ENCODE measurements around the gene N4BP2.

Gene N4BP2

DNA sequence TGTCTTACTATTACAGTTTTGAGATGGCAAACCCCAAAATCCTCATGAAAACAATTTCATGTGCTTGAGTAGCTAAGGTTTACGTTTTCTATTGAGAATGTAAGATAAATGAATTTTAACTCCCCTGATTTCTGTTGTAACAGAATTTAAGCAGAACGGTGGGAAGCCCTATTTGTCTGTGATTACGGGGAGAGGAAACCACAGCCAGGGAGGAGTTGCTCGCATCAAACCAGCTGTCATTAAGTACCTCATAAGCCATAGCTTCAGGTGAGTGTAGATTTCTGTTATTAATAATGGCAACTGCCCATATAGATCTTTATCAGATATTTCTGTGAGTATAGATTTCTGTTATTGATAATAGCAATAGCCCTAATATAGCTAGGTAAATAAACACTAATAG lies 96.0 kb downstream of the N4BP2 start:
- DNase-seq (ENCODE audit: low read depth), result no peak

DNA sequence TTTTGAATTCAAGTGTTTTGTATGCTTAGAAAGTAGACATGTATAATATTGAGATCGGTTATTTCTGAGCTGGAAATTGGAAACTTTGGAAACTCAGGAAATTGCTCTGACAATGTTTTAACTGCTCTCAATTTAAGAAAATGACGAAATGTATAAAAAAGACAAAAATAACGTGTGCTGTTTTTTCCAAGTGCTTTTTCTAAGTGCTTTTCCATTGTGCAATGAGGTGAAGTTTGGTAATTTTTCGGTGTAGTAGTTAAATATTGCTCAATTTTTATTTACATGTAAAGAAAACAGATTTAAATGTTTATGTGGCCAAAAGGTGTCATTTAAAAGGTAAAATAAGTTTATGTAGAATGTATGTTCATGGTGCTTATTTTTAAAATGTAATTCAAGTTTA lies 100.8 kb downstream of the N4BP2 start:
- DNase-seq (ENCODE audit: low read depth), result no peak

DNA sequence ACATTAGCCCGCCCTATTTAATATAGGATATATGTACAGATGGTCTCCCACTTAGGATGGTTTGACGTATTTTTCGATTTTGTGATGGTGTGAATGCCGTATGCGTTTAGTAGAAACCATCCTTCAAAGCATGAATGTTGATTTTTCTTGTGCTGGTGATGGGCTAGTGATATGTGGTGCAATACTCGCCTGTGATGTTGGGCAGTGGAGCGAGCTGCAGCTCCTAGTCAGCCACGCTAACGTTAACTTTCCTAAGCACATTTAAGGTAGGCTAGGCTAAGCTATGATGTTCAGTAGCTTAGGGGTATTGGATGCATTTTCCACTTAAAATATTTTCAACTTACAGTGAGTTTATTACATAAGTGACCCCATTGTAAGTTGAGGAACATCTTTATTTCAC lies 103.6 kb downstream of the N4BP2 start:
- no peak for DNase-seq (ENCODE audit: low read depth)

DNA sequence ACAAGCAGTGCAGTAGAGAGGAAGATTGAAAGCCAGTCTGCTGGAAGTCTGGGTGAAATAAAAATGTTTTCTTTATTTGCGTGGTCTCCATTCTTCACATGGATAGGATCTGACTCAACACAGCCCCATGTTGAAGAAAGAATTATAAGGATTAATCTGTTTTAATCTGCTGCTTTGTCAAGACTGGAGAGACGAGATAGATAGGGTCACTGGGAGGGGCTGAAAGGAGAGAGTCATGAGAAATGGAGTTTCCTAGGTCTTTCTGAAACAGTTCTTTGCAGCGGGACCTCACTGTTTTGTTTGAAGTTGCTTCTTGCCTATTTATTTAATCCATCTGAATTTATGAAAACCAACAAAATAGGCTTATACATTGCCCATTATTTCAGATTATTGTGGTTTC lies 107.8 kb downstream of the N4BP2 start:
- no peak for DNase-seq (ENCODE audit: low read depth)

DNA sequence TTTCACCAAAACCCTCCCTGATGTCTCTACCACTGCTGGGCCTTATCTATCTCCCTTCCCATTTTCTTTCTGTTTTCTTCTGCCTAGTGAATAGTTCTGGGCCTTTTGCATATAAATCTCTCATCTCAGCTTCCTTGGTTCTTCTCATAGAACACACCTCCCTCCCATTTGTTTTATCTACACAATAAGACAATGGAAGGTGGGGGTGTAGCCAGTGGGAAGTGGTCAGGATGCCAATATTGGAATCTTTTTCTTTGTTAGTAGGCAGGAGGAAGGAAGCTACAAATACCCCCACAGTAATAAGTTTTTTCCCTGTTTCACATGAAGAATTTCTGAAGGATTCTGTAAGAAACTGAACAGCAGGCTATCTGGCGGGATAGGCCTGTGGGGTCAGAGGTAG lies 109.3 kb downstream of the N4BP2 start:
- DNase-seq (ENCODE audit: low read depth), result no peak

DNA sequence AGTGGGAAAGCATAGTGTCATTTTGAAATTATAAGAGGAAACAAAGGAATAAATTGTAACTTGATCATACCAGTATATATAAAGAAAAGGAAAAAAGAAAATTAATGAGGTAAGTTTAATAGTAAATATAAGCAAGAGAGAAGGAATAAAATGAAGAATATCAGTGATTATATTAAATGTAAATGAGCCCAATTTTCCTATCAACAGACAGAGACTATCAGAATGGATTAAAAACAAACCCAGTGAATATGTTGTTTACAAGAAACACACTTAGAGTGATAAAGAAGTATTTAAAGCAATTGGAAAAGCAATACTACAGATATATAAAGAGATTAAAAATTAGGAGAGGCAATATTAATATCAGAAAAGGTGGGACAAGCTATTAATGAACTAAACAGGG lies 111.4 kb downstream of the N4BP2 start:
- DNase-seq (ENCODE audit: low read depth), result no peak

DNA sequence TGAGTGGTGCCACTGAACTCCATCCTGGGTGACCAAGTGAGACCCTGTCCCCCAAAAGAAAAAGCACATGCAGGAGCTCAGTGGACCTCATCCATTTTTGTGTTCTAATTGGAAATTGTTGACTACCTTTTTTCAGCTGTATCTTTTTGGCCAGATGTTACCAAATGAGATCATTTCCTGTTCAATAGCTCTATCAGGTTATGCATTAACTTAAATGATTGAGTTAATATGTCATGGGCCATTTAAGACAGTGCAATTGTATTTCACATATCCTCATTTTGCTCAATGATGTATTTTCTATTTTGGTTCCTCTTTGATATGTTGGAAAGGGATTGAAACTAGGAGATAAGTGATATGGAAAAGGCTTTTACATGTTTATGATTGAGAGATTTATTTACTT lies 113.9 kb downstream of the N4BP2 start:
- DNase-seq (ENCODE audit: low read depth), result no peak

DNA sequence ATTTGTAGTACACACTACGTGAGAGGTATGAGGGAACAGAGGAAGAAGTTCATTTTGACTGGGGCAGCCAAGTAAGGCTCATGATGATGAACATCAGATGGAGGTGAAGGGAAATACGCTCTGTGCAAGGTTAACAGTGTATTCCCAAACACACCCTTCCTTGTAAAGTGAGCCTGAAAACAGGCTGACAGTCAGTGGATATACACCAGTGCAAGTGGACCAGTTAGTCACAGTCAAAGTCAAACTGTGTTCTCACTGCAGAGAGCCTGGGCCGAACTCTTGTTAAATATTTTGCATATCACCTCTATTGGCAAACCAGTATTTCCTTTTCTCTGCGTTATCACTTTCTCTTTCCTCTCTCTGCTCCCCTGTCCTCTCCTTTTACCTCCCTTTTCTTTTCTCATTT lies 116.8 kb downstream of the N4BP2 start:
- DNase-seq (ENCODE audit: low read depth), result no peak

DNA sequence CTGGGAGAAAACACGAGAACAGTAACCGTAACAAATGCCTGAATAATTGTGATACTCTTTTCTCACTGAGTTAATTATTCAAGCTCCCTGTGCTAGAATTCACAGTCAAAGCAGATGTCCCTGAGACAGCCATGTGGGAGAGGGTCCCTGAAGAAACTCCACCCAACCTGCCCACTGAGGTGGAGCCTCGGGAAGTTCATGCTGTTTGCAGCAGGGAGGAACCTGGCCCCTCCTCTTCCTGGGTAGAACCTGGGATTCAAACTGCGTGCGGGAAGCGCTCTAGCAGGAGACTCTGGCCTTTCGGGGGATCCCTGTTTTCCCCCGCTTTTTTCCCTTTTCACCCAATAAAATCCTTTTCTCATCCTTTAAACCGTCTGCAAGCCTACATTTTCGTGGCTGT lies 120.0 kb downstream of the N4BP2 start:
- no peak for DNase-seq (ENCODE audit: low read depth)

DNA sequence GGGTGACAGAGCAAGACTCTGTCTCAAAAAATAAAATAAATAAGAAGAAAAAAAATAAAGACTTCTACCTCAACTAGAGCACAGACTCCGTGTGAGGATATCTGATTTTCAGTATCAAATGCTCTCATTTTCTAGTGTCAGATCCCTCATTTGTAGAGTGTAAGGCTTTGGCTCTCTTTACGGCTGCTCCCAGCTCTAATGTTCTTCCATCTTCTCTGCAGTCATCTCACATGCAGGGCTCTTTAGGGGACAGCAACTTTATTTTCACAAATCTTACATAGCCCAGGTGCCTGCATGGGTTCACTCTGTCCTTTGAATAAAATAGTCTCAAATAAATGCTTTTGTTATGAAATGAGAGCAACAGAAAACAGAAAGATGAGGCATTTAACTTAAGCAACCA lies 120.9 kb downstream of the N4BP2 start:
- DNase-seq (ENCODE audit: low read depth), result no peak

DNA sequence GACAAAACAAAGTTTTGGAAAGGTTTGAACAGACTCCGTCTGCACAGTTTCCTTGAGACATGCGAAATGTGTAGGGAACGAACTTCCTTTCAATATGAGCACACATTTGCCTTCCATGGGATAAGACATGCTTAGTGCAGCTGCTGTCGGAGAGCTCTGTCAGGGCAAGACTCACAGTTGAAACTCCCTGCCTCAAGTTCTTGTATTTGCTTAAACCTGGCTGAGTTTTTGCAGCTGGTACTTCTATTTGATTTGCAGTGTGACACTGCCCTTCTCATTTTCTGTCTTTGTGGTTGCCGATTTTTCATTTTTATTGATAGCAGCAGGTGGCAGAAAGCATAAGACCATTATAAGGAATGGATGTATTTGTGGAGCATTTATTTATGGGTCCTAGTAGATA lies 122.0 kb downstream of the N4BP2 start:
- DNase-seq (ENCODE audit: low read depth), result no peak

DNA sequence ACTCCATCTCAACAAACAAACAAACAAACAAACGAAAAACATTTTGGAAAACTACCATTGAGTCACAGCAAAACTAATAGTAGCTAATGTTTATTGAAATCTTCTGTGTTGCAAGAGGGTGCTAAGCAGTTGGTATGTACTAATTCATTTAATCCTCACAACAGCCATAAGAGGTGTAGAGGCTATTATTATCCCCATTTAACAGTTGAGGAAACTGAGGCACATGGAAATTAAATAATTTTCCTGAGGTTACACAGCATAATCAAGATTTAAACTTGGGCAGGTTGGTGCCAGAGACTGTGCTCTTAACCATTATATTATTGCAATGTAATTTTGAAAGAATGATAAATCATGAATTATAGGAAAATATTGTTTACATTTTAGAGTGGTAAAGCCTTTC lies 122.7 kb downstream of the N4BP2 start:
- no peak for DNase-seq (ENCODE audit: low read depth)

DNA sequence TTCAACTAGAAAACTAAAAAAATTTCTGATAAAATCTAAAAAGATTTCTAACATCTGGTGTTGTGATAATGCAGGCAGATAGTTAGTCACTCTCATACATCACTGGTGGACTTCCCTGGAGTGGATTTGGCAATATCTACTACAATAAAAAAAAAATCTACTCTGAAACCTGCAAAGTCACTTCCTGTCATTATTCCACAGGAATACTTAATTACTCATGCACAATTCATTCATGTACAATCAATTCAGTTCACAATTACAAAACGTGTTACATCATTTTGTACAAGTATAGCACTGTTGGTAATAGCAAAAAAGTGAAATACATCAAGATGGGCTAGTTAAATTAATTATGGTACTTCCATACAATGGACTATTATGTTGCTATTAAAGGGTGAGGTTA lies 123.7 kb downstream of the N4BP2 start:
- peak; percentile 82 for DNase-seq (ENCODE audit: low read depth)

DNA sequence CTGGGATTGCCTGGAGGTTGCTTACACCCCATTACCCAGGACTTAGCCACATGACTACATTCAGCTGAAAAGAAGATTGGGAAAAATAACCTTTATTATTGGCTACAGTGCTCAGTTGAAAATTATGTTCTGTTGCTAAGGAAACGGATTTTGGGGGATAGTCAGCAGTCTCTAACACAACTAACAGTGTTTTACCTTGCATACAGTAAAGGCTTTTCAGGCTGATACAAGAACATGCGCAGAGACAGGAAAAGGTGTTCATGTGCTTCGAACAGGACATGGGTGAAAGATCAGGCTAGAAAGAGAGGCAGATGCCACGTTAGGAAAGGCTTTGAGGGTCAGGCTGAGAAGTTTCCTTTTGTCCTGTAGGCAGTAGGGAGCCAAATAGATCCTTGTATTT lies 125.4 kb downstream of the N4BP2 start:
- DNase-seq (ENCODE audit: low read depth), result no peak

DNA sequence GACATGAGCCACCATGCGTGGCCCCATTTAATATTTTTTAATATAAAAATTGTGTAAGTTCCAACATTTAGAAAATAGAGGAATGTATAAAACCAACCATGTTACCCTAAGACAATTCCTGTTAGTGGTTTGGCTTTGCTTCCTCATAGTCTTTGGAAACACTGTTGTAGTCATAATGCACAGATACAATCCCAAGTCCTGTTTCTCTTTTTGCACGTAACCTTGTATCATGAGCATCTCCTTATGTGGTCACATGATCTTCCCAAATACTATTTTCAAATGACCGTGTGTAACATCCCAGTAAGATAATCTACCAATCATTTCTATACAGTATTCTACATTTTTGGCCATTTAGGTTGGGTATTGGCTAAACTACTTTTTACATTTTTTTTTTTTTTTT lies 126.3 kb downstream of the N4BP2 start:
- DNase-seq (ENCODE audit: low read depth), result no peak

DNA sequence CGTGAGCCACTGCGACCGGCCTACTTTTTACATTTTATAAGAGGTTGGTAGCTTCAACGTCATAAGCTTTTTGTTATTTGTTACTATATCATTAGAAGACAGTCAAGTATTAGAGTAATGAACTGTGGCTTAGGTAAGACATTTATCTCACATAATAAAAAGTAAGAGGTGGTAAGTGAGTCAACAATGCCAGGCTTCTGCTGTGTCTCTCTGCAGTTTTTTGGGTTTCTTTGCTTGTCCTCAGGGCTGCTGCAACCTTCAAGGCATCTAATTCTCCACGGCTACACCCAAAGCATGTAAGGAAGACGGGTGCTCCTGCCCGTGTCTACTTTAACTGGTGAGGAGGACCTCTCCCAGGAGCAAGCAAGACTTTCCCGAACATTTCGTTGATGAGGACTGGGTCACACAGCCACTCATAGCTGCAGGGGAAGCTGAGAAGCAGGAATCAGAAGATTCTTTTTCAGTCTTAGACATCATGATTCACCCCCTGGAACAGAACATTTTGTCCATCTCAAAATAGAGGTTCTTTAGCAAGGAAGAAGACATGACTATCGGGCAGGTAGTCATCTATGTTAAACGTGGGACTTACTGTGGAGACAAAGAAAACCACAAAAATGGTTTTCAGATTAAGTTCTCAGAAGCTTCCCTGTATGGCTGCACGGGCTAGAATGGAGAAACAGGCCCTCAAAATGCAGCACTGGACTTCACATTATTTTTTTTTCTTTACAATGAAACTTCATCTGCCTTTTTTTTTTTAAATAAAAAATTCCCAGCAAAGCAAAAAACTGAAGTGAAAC lies 127.2 kb downstream of the N4BP2 start:
- DNase-seq (ENCODE audit: low read depth), result no peak

DNA sequence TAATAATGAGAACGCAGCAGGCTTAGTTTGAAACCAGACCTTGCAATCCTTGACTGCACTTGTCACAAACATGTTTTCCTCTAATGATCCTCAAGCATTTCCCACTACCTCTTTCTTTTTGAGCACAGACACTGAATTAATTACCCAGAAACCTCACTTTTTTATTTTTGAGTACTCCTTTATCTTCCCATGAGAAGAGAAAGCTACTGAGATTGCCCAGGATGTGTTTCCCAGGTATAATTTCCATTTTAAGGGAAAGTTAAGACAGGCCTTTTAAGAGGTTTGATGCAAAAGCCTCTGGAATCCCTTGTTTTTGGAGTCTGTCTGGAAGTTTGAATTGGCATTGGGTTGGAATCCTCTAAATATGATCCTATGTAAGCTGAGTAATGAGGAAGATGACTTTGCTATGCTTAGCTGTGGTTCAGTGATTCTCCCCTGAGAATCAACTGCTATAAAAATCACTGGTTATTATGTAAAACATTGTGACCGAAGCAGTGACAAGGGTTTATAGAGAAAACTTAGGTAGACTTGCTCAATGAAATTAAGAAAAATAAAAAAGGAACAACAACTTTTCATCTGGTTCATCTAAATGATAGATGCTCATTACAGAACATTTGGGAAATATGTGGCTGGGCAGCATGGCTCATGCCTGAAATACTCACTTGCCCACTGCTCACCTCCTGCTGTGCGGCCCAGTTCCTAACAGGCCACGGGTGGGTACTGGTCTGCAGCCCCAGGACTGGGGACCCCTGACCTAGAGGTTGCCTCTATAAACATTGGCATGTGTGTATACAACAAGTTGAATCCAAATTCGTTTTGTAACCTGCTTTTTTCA lies 129.4 kb downstream of the N4BP2 start:
- peak; percentile 22 for DNase-seq (ENCODE audit: low read depth)

DNA sequence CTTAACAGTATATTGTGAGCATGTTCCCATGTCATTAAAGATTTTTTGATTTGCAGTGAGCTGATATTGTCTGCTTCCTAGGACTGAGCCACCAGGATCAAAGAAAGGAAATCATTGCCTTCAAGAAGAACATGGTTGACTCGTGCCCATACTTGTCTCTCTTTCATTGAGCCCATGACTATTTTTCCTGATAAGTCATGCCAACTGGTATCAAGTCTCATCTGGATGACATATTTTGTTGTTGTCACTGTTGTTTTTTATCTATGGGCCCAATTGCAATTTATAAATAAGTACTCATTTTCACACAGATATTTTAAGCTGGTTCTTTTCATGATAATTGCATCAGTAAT lies 130.0 kb downstream of the N4BP2 start:
- DNase-seq (ENCODE audit: low read depth), result no peak

DNA sequence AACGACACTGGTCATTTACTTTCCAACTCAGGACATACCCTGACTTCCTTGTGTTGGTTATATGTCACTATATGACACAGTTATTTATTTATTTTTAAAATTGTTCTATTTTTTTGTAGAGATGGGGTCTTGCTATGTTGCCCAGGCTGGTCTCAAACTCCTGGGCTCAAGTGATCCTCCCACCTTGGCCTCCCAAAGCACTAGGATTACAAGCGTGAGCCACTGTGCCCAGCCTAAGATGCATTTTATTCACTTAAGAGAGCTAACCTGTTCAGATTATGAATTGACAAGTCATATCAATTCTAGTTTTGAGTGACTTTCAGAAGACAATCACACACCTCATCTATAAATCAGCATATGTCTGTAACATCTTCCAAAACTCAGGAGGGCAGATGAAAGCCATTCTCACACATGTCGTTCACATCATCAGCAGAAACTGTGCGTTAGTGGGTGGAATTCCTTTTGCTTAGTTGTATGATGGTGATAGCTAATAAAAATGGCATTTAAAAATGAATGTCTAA lies 130.8 kb downstream of the N4BP2 start:
- DNase-seq (ENCODE audit: low read depth), result no peak

DNA sequence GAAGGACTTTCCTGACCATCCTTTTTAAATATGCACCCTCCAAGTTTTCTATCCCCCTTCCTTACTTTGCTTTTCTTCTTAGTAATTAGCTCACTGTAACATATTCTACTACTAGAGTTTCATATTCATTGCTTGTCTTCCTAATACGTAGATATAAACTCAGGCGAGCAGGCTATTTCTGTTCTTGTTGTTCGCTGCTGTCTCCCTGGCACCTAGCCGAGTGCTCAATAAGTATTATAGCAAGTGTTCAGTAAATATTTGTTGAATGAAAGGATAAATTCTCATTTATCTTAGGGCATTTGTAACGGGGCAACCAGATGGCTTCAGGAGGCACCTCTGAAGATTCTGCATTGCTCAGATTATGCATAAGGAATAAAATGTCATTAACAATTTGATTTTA lies 133.4 kb downstream of the N4BP2 start:
- DNase-seq (ENCODE audit: low read depth), result no peak

DNA sequence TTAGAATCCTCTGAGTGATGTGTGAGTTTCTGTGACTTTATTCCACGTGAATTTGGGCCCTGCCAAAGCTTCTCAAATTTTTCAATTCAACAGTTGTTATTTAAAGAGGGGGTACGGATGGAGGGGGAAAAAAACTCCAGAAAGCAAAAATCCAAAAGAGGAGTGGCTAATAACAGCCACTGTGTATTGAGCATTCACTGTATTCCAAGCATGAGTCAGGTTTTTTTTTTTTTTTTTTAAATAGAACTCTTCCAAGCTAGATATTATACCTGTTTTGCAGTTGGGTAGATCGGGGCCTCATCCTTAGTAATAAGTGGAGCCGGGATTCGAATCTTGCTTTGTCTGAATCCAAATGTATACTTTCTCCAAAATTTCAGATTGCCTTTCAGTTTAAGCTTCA lies 133.8 kb downstream of the N4BP2 start:
- no peak for DNase-seq (ENCODE audit: low read depth)

DNA sequence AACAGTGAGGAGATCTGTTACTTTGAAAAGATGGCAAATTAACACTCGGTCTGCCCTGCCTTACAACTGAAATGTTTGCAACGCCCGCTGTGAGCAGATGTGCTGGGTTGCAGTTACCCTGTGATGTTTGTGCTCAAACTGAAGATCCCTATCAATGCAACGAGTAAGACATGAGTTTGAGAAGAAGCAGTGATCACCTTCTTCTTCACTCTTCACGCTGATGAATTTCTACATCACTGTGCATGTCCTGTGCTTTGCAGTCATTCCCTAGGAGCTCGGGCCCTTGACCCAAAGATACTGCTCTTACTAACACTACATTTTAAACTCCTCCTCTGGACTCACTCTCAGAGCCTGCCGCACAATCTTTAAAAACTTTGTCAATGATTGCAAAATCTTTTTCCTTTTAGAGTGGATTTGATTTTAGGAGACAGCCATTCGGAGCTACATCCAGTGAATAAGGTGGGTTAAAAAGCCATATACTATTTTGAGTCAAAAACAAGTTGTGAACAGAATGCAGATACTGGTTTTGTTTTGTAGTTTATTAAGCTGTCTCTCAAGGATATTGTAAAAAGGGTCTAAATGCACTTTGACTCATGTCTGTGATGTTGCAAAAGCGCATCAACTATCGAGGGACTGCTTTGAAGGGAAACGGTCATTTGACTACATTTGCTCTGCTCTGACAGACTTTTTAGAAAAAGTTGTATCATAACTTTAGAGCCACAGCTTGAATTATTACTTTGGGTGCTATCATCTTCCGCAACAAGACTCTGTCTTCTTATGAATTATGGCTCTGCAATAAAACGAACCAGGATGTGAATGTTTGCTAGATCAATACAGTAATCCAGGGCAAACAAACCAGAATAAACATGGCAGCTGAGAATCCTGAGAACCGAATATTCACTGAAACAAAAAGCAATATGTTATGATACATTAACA lies 134.5 kb downstream of the N4BP2 start:
- DNase-seq (ENCODE audit: low read depth), result no peak

Data from GM04504 (cell line).